Vagina (tissue), 2 donors: ENCODE measurements around the gene YWHAG.

Source experiments
- POLR2A ChIP-seq, 2 donors: fragments of 450-650 bp; IDR thresholded peaks; one replicate each; pipeline ENCODE4 v1.6.1; 2017; ENCODE audit warnings: antibody characterized with exemption in 2 of 2, mild to moderate bottlenecking in 2 of 2, moderate library complexity in 2 of 2
- TF ChIP-seq, protein P1 (sequence below), 3 experiments: fragments of 450-650 bp in 2 of 3; fragments of 200-600 bp in 1 of 3; sonication (generic) in 1 of 3; IDR thresholded peaks; one replicate each; pipeline ENCODE4 v1.5.1; 2017 to 2019; ENCODE audit warnings: antibody characterized with exemption in 3 of 3, mild to moderate bottlenecking in 2 of 3, moderate library complexity in 2 of 3

DNA sequence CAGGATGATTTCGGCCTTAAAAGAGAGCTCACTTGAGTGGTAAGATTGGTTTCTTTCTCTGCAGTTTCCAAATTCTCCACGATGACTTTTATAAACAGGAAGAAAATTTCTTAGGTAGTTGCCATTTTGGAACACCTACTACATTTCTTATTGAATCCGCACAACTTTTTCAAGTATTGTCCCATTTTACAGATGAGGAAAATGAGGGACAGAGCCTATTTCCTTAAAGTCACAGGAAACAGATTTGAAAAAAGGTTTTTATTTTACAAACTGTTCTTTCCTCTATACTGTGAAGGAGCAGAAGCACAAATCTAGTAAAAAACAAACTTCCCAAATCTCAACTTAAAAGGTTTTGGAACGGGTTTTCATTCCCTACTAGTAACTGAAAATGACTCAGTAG is 2.7 kb downstream of the YWHAG start:
- TF ChIP-seq, protein P1, sequence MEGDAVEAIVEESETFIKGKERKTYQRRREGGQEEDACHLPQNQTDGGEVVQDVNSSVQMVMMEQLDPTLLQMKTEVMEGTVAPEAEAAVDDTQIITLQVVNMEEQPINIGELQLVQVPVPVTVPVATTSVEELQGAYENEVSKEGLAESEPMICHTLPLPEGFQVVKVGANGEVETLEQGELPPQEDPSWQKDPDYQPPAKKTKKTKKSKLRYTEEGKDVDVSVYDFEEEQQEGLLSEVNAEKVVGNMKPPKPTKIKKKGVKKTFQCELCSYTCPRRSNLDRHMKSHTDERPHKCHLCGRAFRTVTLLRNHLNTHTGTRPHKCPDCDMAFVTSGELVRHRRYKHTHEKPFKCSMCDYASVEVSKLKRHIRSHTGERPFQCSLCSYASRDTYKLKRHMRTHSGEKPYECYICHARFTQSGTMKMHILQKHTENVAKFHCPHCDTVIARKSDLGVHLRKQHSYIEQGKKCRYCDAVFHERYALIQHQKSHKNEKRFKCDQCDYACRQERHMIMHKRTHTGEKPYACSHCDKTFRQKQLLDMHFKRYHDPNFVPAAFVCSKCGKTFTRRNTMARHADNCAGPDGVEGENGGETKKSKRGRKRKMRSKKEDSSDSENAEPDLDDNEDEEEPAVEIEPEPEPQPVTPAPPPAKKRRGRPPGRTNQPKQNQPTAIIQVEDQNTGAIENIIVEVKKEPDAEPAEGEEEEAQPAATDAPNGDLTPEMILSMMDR (IDR thresholded peaks at IDR 0.05) = no peak
- TF ChIP-seq POLR2A (IDR thresholded peaks at IDR 0.05) = no peak
